Measurements from ENCODE around the gene OPN4. TPM values are rescaled to one million over a fixed set of nuclear protein-coding genes. Genes with fewer than 3 reads are reported as not detected.

Gene OPN4
- polyA plus RNA-seq, 1 of the 3 experiments (the other 2 are of a cell fraction), result 0.03 TPM

- TF ChIP-seq REST (IDR thresholded peaks at IDR 0.05; ENCODE audit: low read depth, low read length) (no peak), EZH2phosphoT487 (IDR thresholded peaks at IDR 0.05; ENCODE audit: borderline replicate concordance, low read depth) (no peak), FOXM1 (IDR thresholded peaks at IDR 0.05; ENCODE audit: low read depth) (no peak), GABPA (IDR thresholded peaks at IDR 0.05; ENCODE audit: low read depth) (no peak), POLR2AphosphoS5 (IDR thresholded peaks at IDR 0.05; ENCODE audit: low read depth, low read length) (no peak), USF1 (IDR thresholded peaks at IDR 0.05; ENCODE audit: borderline replicate concordance, low read depth) (no peak), JUND (IDR thresholded peaks at IDR 0.05) (no peak), MAX (IDR thresholded peaks at IDR 0.05; ENCODE audit: low read depth) (no peak), TEAD4 (IDR thresholded peaks at IDR 0.05; ENCODE audit: borderline replicate concordance, insufficient read depth) (no peak), USF2 (IDR thresholded peaks at IDR 0.05; ENCODE audit: borderline replicate concordance, low read depth, low read length) (no peak), ELF1 (IDR thresholded peaks at IDR 0.05) (no peak), FOSL2 (IDR thresholded peaks at IDR 0.05; ENCODE audit: borderline replicate concordance, low read depth) (no peak), RFX5 (IDR thresholded peaks at IDR 0.05; ENCODE audit: low read length) (no peak), MEF2A (IDR thresholded peaks at IDR 0.05; ENCODE audit: borderline replicate concordance, low read depth) (no peak), MXI1 (IDR thresholded peaks at IDR 0.05; ENCODE audit: low read depth, low read length) (no peak), RAD21 (IDR thresholded peaks at IDR 0.05; ENCODE audit: low read length) (no peak), RCOR1 (IDR thresholded peaks at IDR 0.05; ENCODE audit: low read length) (no peak), CTCF (IDR thresholded peaks at IDR 0.05) (no peak)
- no peaks in the 10 kb centered on the region for H3K79me2 ChIP-seq (ENCODE audit: insufficient read depth)
- ChIA-PET CTCF (interaction anchor here (1.1 kb wide), 1 partner anchor 9 kb away, joined by 3 read pairs; no protein-coding TSS in a partner anchor), POLR2A (no interaction called here)
- no peak overlapping the region for H2AFZ ChIP-seq (ENCODE audit: low read depth)
- peaks cover 15% of the 10 kb centered on the region for H3F3A ChIP-seq (replicated peaks; ENCODE audit: insufficient read depth)
- no peak overlapping the region for H3K9ac ChIP-seq
- 60% methylated on average over 5 of the region's 5 CpGs for WGBS (ENCODE audit: low lambda C conversion rate)
- no peak for DNase-seq
- H4K20me1 ChIP-seq (ENCODE audit: insufficient read depth), result no peaks in the 10 kb centered on the region
- H3K9me2 ChIP-seq, result no peaks in the 10 kb centered on the region
- H3K36me3 ChIP-seq (replicated peaks in 1 of 2; ENCODE audit: control insufficient read depth in 1 of 2, insufficient read depth in 2 of 2, low read length in 1 of 2), result no peaks in the 10 kb centered on the region
- no peaks in the 10 kb centered on the region for H3K27me3 ChIP-seq (ENCODE audit: insufficient read depth)
- H3K4me2 ChIP-seq, result no peak overlapping the region
- no peak overlapping the region for H3K27ac ChIP-seq (ENCODE audit: low read depth in 2 of 2, low read length in 1 of 2)
- no peaks in the 10 kb centered on the region for H3K9me3 ChIP-seq
- peaks cover 0 to 16% of the 10 kb centered on the region in 2 experiments; a peak in 1 of 4 replicates for H3K4me1 ChIP-seq (ENCODE audit: control insufficient read depth in 1 of 2, insufficient read depth in 2 of 2, low read depth in 1 of 2, low read length in 1 of 2)
- no peak overlapping the region for H3K4me3 ChIP-seq (ENCODE audit: low read depth in 2 of 2, low read length in 1 of 2)
These were observed 21.4 kb upstream of the OPN4 start for GRCh38 chr10:86632951-86633350.
